Kidney (tissue), 14 donors: ENCODE results near the gene CD1B. TPM values are rescaled to one million over a fixed set of nuclear protein-coding genes. Genes with fewer than 3 reads are reported as not detected.

ENCODE experiments used
- DNase-seq, 5 donors: peaks; one replicate each; pipeline ENCODE4 v3.0.0-alpha.2; 2013 to 2020
- FAIRE-seq: peaks from 2 replicates; lab custom pipeline; 2012; peaks lifted over from hg19 to GRCh38; lab: Jason Lieb, UNC
- H3K27ac ChIP-seq, 2 donors: one replicate each; pipeline ENCODE4 v1.7.0; 2013; ENCODE audit warnings: low read depth in 2 of 2, low read length in 2 of 2, inconsistent platforms in 1 of 2
- H3K27me3 ChIP-seq: one replicate; pipeline ENCODE4 v1.7.1; 2013; ENCODE audit warnings: low read length, inconsistent platforms; ENCODE audit not compliant: control insufficient read depth, insufficient read depth
- H3K36me3 ChIP-seq, 3 donors: one replicate each; pipeline versions ENCODE4 v1.7.0 to v1.7.1; 2013; ENCODE audit warnings: low read length in 3 of 3, control low read depth in 1 of 3, inconsistent platforms in 1 of 3; ENCODE audit not compliant: insufficient read depth in 3 of 3, control insufficient read depth in 2 of 3
- H3K4me1 ChIP-seq, 3 donors: one replicate each; pipeline versions ENCODE4 v1.7.0 to v1.7.1; 2013; ENCODE audit warnings: low read length in 3 of 3, inconsistent platforms in 1 of 3, low read depth in 1 of 3; ENCODE audit not compliant: control insufficient read depth in 2 of 3, insufficient read depth in 2 of 3
- H3K4me3 ChIP-seq, 3 donors: one replicate each; pipeline versions ENCODE4 v1.7.0 to v1.8.1; 2013; ENCODE audit warnings: low read length in 3 of 3, control low read depth in 1 of 3, inconsistent platforms in 1 of 3
- H3K9ac ChIP-seq, 3 donors: one replicate each; pipeline versions ENCODE4 v1.7.0 to v1.7.1; 2013; ENCODE audit warnings: low read length in 3 of 3, control low read depth in 1 of 3, inconsistent platforms in 1 of 3
- H3K9me3 ChIP-seq, 3 donors: one replicate each; pipeline versions ENCODE4 v1.7.0 to v1.7.1; 2013; ENCODE audit warnings: low read length in 3 of 3, control low read depth in 1 of 3, inconsistent platforms in 1 of 3; ENCODE audit not compliant: control insufficient read depth in 2 of 3, insufficient read depth in 1 of 3
- CTCF ChIP-seq: IDR thresholded peaks from 3 replicates; pipeline ENCODE4 v1.5.1; 2012; ENCODE audit warnings: mild to moderate bottlenecking, moderate library complexity, borderline replicate concordance; ENCODE audit not compliant: insufficient read depth; ENCODE audit errors: extremely low read depth
- intact Hi-C: fragments of 100-400 bp; cut with DNase I; formaldehyde crosslinking; loops from one replicate; pipeline ENCODE4 v1.11.1; 2022
- polyA plus RNA-seq: library from polyadenylated mRNA; stranded (reverse); fragments of 350-450 nt; fragmentation: Illumina TruSeq; extraction: RNeasy Lipid Tissue Mini Kit (QIAGEN cat#74804); gene quantifications from one replicate; pipeline ENCODE4 v1.2.3, GENCODE V29; 2014; ENCODE audit warnings: low read depth, low replicate concordance; ENCODE audit not compliant: insufficient read depth
- total RNA-seq: library from RNA; stranded (reverse); fragmentation: NEBNext Ultra II Directional; extraction: Animal tissue kit (Norgen Biotek cat#: 25700); gene quantifications from one replicate; pipeline ENCODE4 v1.2.1, GENCODE V29; 2021
- donor health status: control.
- donor health status: control.
- donor health status: control.
- donor health status: control.
- donor health status: control.
- donor health status: DM: yes; HTN: yes; CAD: no.
- donor health status: Normal renal cell carcinoma (clear cell type).

CD1B gene
- total and polyA plus RNA-seq, 2 donors from 2014 or later = 0.60 TPM; not detected in 1

- no peak for DNase-seq
- H3K4me3 ChIP-seq = no peak overlapping the region
- no peaks in the 10 kb centered on the region for H3K36me3 ChIP-seq
- no peaks in the 10 kb centered on the region for H3K4me1 ChIP-seq
- intact Hi-C loops = no loop called here
- H3K27ac ChIP-seq = no peak overlapping the region
- H3K27me3 ChIP-seq = no peaks in the 10 kb centered on the region
- no peak for TF ChIP-seq CTCF
- no peaks in the 10 kb centered on the region for H3K9me3 ChIP-seq
- no peak for FAIRE-seq
- no peak overlapping the region for H3K9ac ChIP-seq
Measured at GRCh38 chr1:158330391-158331105, 783 bp downstream of the CD1B start.

- H3K36me3 ChIP-seq = no peaks in the 10 kb centered on the region
Measured at GRCh38 chr1:158329733-158330132, 1.6 kb downstream of the CD1B start.

GRCh38 chr1:158329300-158329699 lies 2.0 kb downstream of the CD1B start:
- intact Hi-C loops = no loop called here
- FAIRE-seq (no peak), DNase-seq (no peak)
- Histone ChIP-seq H3K9me3 (no peaks in the 10 kb centered on the region), H3K4me1 (no peaks in the 10 kb centered on the region), H3K27me3 (no peaks in the 10 kb centered on the region), H3K36me3 (no peaks in the 10 kb centered on the region), H3K4me3 (no peak overlapping the region), H3K9ac (no peak overlapping the region), H3K27ac (no peak overlapping the region)
- no peak for TF ChIP-seq CTCF

More at GRCh38 chr1:158329733-158330132, 1.6 kb downstream of the CD1B start:
- FAIRE-seq = no peak
- Histone ChIP-seq H3K27ac (no peak overlapping the region), H3K4me1 (no peaks in the 10 kb centered on the region), H3K4me3 (no peak overlapping the region), H3K9me3 (no peaks in the 10 kb centered on the region), H3K9ac (no peak overlapping the region), H3K27me3 (no peaks in the 10 kb centered on the region)
- intact Hi-C loops = no loop called here
- peak; percentile 7 for TF ChIP-seq CTCF
- no peak for DNase-seq

GRCh38 chr1:158328426-158328825 lies 2.9 kb downstream of the CD1B start:
- TF ChIP-seq CTCF = no peak
- intact Hi-C loops = no loop called here
- Histone ChIP-seq H3K36me3 (no peaks in the 10 kb centered on the region), H3K27ac (no peak overlapping the region), H3K4me3 (no peak overlapping the region), H3K9me3 (no peaks in the 10 kb centered on the region), H3K4me1 (no peaks in the 10 kb centered on the region), H3K9ac (no peak overlapping the region), H3K27me3 (no peaks in the 10 kb centered on the region)
- no peak for DNase-seq
- FAIRE-seq = no peak
